HG02884 (cell line): ENCODE results near the gene SBNO2.

Source experiments
- ATAC-seq: cut with Tn5 transposase; IDR thresholded peaks from one replicate; pipeline ENCODE4 v1.9.1; 2021; ENCODE audit warnings: mild to moderate bottlenecking, moderate library complexity; ENCODE audit not compliant: unreplicated experiment

The SBNO2 gene

DNA sequence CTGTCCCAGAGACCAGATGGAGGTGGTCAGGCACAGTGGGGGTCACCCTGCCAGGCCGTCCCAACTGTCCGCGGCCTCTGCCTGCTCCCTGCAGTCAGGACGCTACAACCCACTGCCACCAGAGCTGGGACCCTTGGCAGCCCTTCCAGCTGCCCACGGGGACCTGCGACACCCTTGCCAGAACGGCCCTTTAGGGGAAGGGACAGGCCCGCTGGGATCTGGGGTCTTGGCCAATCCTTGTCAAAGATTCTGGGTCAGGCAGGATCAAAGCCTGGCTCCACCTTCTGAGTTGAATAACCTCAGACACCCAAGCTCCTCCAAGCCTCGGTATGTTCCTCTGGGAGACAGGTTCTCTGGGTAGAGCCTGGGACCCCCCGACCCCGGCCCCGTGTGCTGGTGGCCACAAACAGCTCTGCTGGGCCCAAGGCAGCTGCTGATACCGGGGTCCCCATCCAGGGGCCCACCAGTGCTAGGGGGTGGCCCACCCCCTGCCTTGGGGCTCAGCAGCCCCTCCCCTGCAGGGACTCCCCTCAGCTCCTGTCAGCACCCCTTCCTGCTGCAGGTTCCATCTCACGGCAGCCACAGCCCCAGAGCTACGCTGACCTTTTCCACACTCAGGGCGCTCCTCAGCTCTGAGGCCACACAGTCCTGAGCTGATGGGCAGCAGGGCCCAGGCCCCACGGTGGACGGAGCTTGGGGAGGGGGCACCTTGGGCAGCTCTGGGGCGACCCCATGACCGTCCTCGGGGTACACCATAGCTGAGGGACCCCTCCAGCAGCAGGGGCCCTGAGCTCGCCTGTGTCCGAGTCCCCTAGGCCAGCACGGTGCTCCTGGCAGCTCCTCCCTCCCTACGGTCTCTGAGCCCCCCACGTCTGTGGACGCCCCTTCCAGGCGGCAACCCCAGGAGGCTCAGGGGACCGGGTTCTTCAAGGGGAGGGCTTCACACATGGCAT is 18.4 kb downstream of the SBNO2 start:
- ATAC-seq: no peak

DNA sequence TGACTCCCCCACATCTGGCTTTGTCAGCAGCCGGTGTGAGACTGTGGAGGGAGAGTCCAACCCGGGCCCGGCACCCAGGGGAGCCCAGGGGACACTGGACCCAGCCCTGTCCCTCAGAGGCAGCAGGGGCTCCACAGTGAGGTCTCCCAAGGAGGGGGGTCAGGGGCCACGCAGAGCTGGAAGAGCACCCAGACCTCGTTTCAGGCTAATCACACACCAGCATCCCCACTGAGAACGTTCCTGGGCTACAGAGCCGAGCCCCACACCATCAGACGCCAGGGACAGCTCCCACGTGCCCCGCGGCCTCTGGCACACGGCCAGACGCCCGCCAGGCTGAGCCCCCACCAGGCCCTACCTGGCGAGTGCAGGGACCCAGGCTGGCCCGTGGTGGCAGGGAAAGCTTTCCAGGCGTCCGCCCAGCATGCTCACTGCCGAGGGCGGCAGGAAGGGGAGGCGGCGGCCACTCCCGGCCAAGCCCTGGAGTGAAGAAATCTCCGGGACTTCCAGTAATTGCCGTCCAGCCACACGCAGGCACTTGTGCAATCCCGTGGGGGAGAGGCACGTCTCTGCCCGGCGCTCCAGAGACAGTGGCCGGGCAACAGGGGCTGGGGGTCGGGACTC is 19.2 kb downstream of the SBNO2 start:
- no peak for ATAC-seq

DNA sequence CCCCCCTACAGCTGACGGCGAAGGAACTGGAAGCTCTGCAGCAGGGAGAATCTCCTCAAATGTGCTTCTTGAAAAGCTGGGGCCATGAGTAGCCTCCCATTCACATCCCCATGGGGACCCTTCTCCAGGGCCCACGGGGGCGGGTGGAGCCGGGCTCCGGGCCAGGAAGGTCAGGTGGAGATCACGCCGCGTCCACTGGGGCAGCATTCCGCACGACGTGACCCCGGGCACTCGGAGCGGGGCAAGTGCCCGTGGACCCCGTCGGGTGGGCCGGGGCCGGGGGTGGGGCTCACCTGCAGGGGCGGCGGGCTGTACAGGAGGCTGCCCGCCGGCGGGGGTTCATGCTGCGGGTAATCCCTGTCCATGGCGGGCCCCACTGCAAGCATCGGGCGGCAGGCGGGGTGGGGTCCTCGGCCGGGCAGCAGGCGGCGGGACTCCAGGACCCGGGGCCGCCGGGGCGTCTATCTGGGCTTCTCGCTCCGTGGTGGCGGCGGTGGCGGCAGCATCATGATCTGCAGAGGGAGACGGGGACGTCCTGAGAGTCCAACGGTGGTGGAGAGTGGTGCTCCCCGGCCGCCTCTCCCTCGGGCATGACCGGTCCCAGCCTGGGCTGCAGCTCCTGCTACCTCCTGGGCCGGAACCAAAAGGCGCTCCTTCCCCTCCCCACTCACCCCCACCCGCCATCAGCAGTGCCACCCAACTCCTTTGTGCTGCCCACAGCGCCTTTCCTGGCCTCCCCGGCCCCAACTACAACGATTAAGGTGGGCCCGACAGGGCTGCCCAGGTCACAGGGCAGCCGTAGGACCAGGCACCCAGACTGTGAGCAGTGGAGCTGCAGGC is 20.0 kb downstream of the SBNO2 start:
- ATAC-seq: no peak

DNA sequence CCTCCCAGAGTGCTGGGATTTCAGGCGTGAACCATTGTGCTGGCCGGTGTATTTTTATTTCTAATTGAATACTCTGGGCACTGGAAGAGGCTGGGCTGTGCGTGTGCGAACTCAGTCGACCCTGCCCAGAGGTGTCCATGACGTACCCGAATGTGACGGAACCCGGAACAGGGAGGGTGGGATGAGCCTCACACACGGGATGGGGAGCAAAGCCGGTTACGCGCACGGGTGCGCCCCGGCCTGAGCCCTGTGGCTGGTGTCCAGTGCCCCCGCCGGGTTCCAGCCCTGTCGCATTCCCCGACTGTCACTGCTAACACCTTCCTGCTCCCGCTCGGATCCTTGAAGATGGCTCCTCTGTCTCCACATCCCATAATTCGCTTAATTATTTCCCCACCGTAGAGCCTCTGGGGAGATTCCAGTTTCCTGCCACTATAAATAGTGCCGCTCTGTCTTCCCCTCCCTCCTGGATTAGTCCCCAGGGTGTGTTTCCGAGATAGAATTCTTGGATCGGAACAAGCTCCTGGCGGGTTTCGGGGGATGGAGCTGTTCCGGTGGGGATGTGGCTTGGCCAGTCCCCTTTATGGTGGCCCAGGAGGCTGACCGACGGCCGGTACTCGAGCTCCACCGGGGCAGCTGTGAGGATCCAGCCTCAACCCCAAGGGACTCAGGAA is 22.0 kb downstream of the SBNO2 start:
- no peak for ATAC-seq

GRCh38 chr19:1151037-1151724 is 22.9 kb downstream of the SBNO2 start:
- no peak for ATAC-seq

- ATAC-seq: no peak
Measured at GRCh38 chr19:1150333-1151036, 23.6 kb downstream of the SBNO2 start.

DNA sequence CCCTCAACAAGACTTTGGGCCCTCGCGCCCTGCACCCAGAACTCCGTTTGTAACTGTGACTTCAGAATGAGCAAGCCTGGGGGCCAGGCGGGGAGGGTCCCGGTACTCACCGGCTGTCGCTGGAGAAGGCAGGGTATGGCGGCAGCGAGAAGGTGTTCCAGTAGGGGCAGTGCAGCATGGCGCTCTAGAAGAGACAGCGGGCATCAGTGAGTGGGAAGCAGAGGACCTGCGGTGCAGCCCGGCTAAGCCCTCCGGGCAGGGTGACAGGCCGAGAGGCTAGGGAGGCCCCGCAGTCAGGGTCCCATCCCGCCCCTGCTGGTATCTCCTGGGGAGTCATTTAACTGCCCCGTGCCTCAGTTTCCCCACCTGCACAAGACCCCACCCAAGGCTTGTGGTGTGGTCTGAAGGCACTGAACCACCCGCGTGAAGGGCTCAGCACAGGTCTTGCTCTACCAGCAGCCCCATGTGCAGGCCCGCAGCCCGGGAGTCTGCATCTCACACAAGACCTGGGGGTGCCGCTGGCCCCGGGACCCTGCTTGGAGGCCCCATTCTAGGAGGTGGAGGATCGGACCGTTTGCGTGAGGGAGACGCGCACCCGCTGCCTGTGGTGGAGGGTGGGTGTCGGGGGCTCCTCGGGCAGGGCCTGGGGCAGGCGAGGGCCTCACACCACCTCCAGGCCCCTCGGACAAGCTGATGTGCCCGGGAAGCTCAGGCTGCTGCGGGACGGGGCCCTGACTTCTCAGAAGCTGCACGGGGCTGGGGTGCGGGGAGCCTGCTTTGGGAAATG is 24.6 kb downstream of the SBNO2 start:
- ATAC-seq: no peak

- ATAC-seq: no peak
Measured at GRCh38 chr19:1147934-1148549, 26.0 kb downstream of the SBNO2 start.

- no peak for ATAC-seq
Measured at GRCh38 chr19:1146858-1147780, 26.9 kb downstream of the SBNO2 start.

- no peak for ATAC-seq
Measured at GRCh38 chr19:1146412-1146699, 27.7 kb downstream of the SBNO2 start.

DNA sequence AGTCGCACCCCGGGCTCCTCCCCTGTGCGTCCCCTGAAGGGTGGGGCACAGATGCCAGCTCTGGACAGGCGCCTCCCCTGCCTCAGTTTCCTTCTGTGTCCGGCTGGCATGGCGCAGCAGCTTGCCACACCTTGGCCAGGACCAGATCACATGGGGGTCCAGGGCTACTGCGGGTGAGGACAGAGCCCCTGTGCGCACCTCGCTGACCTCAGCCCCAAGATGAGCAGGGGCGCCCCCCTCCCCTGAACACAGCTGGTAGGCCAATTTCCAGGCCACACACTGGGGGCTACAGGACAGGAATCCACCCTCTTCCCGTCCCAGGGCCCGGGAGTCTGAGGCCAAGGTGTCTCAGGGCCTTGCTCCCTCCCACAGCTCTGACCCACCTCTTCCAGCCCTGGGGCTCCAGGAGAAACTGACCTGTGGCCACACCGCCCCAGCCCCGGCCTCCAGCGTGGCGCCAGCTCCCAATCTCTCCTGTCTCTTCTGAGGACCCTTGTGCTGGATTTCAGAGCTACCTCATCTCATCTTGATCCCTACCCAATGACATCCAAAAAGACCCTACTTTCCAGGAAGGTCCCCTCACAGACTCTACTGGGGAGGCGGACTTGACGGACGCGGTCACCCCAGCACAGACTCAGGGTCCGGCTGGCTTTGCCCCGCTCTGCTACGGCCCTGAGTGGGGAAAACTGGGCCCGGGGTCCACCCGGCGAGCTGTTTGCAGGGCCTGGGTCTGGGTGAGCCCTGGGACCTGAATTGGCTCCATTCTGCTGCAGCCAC is 28.2 kb downstream of the SBNO2 start:
- ATAC-seq: no peak

GRCh38 chr19:1144741-1145140 is 29.3 kb downstream of the SBNO2 start:
- ATAC-seq: no peak

DNA sequence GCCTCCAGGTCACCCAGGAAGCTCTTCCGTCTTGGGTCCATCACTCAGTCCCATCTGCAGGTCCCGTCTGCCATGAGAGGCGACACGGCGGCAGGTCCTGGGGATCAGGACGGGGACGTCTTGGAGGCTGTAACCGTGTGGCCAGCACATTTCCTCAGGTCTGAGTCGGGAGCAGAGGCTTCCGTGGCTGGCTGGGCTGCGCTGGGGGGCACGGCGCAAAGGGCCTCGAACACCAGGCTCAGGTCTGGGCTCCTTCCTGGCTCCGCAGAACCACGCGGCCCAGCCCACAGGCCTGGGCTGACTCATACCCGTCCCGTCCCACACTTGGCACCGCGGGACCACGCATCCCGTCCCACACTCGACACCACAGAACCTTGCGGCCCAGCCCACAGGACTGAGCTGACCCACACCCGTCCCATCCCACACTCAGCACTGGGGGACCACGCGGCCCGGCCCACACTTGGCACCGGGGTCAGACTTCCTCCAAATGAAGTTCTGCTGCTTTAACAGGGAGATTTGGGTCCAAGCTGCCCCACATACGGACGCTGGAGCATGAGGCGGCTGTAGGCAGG is 30.2 kb downstream of the SBNO2 start:
- no peak for ATAC-seq

- ATAC-seq: no peak
Measured at GRCh38 chr19:1141944-1142343, 32.1 kb downstream of the SBNO2 start.

- ATAC-seq: no peak
Measured at GRCh38 chr19:1140272-1141027, 33.6 kb downstream of the SBNO2 start.

DNA sequence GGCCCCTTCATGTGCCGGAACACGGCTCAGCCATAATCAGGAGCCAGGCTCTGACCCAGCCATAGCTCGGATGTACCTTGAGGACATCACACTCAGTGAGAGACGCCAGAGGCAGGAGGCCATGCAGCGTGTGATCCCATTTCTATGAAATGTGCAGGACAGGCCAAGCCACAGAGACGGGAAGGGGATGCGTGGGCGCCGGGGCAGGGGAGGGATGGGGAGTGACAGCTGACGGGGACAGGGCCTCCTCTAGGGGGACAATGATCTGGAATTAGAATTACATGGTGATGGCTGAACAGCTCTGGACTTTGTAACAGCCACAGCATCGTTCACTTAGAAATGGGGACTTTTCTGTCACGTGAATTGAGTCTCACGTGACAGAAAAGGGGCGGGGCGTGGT is 34.9 kb downstream of the SBNO2 start:
- ATAC-seq: no peak
